A673 (cell line): ENCODE measurements around the gene B4GALNT3.

Source experiments
- CTCF ChIP-seq: fragments of 300-800, 200-600 bp; sonication (generic); conservative IDR thresholded peaks from 2 replicates; pipeline ENCODE4 v1.5.1; 2017; ENCODE audit warnings: low read depth, mild to moderate bottlenecking, antibody characterized with exemption, low read length, moderate library complexity, mixed read lengths
- EZH2 ChIP-seq: fragments of 200-600 bp; sonication (generic); IDR thresholded peaks from 2 replicates; pipeline ENCODE4 v1.6.1; 2017; ENCODE audit warnings: borderline replicate concordance, low read depth, mild to moderate bottlenecking, mixed read lengths, antibody characterized with exemption, low read length; ENCODE audit not compliant: poor library complexity, severe bottlenecking

DNA sequence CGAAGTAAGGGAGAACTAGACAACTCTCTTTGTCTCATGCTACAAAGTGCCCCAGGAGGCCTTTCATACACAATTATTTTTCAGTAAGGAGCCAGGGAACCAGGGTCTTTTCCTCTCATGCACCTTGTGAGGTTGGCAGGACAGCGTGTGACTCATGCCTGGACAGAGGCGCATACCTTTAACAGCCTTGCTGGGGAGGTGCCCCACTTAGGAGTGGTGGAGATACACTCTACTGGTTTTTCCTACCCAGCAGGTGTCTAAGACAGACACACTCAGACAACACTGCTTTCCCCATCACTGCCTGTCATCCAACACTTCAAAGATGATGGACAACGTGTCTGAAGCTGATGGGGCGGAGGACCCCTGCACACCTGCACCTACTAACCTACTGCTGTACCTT lies 49.1 kb downstream of the B4GALNT3 start:
- TF ChIP-seq EZH2: no peak
- no peak for TF ChIP-seq CTCF
